CD8-positive, alpha-beta memory T cell (primary cell): Measurements from ENCODE around the gene EHMT1. TPM values are rescaled to one million over a fixed set of nuclear protein-coding genes. Genes with fewer than 3 reads are reported as not detected.
"Not testable (repeated sequence)": the region's sequence is repeated elsewhere in the genome, so short reads cannot be mapped to it uniquely, and the experiment has no call there.

ENCODE experiments used
- CTCF ChIA-PET: fragments of 350-600 bp; sonication (Branson Sonifier 250); formaldehyde crosslinking; loops from one replicate; lab custom pipeline; 2021; ENCODE audit warnings: antibody characterized with exemption; lab: Charles Lee
- POLR2A ChIA-PET: fragments of 350-600 bp; sonication (Branson Sonifier 250); formaldehyde crosslinking; loops from one replicate; lab custom pipeline; 2021; ENCODE audit warnings: antibody characterized with exemption; lab: Charles Lee
- DNase-seq, 5 donors: peaks; one replicate each; pipeline versions ENCODE4 v3.0.0 to v3.0.0-alpha.2; 2020 to 2022; ENCODE audit warnings: mixed read lengths in 1 of 5
- H3K27ac ChIP-seq: one replicate; pipeline ENCODE4 v1.7.0; 2013; ENCODE audit warnings: low read depth, mild to moderate bottlenecking, low read length, moderate library complexity
- H3K27me3 ChIP-seq: 2 replicates; pipeline ENCODE4 v1.7.0; 2013; ENCODE audit warnings: low read length, mild to moderate bottlenecking; ENCODE audit not compliant: insufficient read depth, poor library complexity, severe bottlenecking
- H3K36me3 ChIP-seq: 2 replicates; pipeline ENCODE4 v1.7.0; 2013; ENCODE audit warnings: mild to moderate bottlenecking, low read length, moderate library complexity; ENCODE audit not compliant: insufficient read depth
- H3K4me1 ChIP-seq: 2 replicates; pipeline ENCODE4 v1.7.0; 2013; ENCODE audit warnings: mild to moderate bottlenecking, low read length, moderate library complexity; ENCODE audit not compliant: insufficient read depth
- H3K4me3 ChIP-seq: 2 replicates; pipeline ENCODE4 v1.7.0; 2013; ENCODE audit warnings: mild to moderate bottlenecking, low read length
- H3K9me3 ChIP-seq: 2 replicates; pipeline ENCODE4 v1.7.0; 2013; ENCODE audit warnings: mild to moderate bottlenecking, low read length
- H3K27ac Mint-ChIP-seq, 8 donors: one replicate each; pipeline ENCODE4 v1.8.0; 2020 to 2021; ENCODE audit warnings: mixed read lengths in 8 of 8, mild to moderate bottlenecking in 6 of 8, inconsistent platforms in 3 of 8, moderate library complexity in 3 of 8
- H3K27me3 Mint-ChIP-seq, 2 donors: one replicate each; pipeline ENCODE4 v1.8.0; 2020 to 2021; ENCODE audit warnings: mixed read lengths in 2 of 2, mild to moderate bottlenecking in 1 of 2, moderate library complexity in 1 of 2
- H3K36me3 Mint-ChIP-seq, 3 donors: one replicate each; pipeline ENCODE4 v1.8.0; 2020 to 2021; ENCODE audit warnings: mixed read lengths in 3 of 3, inconsistent platforms in 1 of 3, mild to moderate bottlenecking in 1 of 3
- H3K4me1 Mint-ChIP-seq, 3 donors: one replicate each; pipeline ENCODE4 v1.8.0; 2020 to 2021; ENCODE audit warnings: mixed read lengths in 3 of 3, inconsistent platforms in 1 of 3, mild to moderate bottlenecking in 1 of 3
- H3K4me3 Mint-ChIP-seq, 7 donors: one replicate each; pipeline ENCODE4 v1.8.0; 2020 to 2021; ENCODE audit warnings: mixed read lengths in 7 of 7, mild to moderate bottlenecking in 6 of 7, moderate library complexity in 4 of 7, inconsistent platforms in 2 of 7
- H3K9me3 Mint-ChIP-seq, 5 donors: one replicate each; pipeline ENCODE4 v1.8.0; 2020 to 2022; ENCODE audit warnings: mixed read lengths in 5 of 5, mild to moderate bottlenecking in 3 of 5, moderate library complexity in 2 of 5, inconsistent platforms in 1 of 5
- polyA plus RNA-seq: library from polyadenylated mRNA; unstranded; fragments of 300-500 nt; fragmentation: Illumina TruSeq; gene quantifications from one replicate; pipeline ENCODE4 v1.2.3, GENCODE V29; 2021
- total RNA-seq, 2 experiments: library from RNA; stranded (reverse); gene quantifications; one replicate each; pipeline ENCODE4 v1.2.3, GENCODE V29; 2021

Gene EHMT1
- total and polyA plus RNA-seq, 3 experiments from 2014 or later: 37.0 to 74.6 (median 68.9) TPM

DNA sequence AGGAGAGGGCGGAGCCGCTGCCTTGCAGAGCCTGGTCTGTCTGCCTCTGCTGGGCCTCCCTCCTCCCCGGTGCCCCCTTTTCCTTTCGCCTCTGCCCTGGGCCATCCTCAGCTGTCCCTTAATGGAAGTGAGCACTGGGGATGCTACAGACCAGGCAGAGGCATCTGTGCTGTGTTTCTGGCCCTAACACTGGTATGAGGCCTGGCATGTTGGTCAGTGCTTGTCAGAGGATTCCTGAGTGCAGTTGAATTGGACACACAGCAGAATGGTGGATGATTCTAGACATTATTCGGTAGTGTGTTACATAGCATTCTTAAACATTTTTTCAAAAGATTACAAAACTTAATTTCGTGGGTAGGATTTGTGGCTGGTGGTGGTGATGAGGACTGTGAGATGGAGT, 88.6 kb downstream of the EHMT1 start:
- peak overlapping the region in 2 of 7 donors; percentile 6 to 30 for H3K4me3 Mint-ChIP-seq
- Histone ChIP-seq H3K27me3 (no peaks in the 10 kb centered on the region), H3K4me3 (no peak overlapping the region), H3K36me3 (no peaks in the 10 kb centered on the region), H3K4me1 (peaks cover 23% of the 10 kb centered on the region), H3K9me3 (no peaks in the 10 kb centered on the region), H3K27ac (no peak overlapping the region)
- peaks cover 0 to 2% of the 10 kb centered on the region in 2 donors for H3K27me3 Mint-ChIP-seq
- peak overlapping the region in 3 of 8 donors; percentile 23 to 85 (median 68) for H3K27ac Mint-ChIP-seq
- CTCF ChIA-PET: no interaction called here
- H3K9me3 Mint-ChIP-seq: peaks cover 6 to 21% (median 10%) of the 10 kb centered on the region in 5 donors
- no peak for DNase-seq
- H3K4me1 Mint-ChIP-seq: peaks cover 48 to 69% (median 63%) of the 10 kb centered on the region in 3 donors
- H3K36me3 Mint-ChIP-seq: peaks cover 12 to 31% (median 24%) of the 10 kb centered on the region in 3 donors
- POLR2A ChIA-PET: no interaction called here

DNA sequence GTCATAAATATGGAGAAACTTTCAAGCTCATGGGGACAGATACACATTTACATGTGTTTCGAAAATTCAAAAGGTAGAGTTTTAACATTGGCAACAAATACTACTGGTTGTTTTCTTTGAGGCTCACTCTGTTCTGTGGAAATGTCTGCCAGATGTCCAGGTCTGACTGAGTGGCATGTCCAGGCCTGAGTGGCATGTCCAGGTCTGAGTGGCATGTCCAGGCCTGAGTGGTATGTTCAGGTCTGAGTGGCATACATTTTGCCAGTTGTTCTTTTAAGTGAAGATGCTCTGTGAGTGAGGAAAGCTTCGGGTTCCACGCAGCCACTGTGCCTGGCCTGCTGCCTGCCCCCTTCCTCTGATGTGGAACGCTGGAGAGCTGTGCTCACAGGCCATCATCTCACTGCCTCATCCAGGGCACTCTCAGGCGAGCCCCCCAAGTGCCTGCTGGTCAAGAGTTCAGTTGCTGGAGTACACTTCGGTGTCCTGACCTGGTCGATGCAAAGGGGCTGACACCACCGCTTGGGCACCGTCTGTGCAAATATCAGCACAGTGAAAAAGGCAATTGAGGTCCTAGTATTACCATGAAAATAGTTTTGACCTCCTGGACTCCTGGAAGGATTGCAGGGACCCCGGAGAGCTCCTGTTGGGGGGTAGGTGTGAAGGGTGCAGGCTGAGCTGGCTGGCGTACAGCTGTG, 89.9 kb downstream of the EHMT1 start:
- no peaks in the 10 kb centered on the region for H3K36me3 ChIP-seq
- no peak overlapping the region for H3K27ac Mint-ChIP-seq
- H3K27ac ChIP-seq: no peak overlapping the region
- peaks cover 9 to 29% (median 21%) of the 10 kb centered on the region in 3 donors for H3K36me3 Mint-ChIP-seq
- no peak overlapping the region for H3K4me3 ChIP-seq
- DNase-seq: no peak
- H3K4me1 Mint-ChIP-seq: peaks cover 47 to 74% (median 63%) of the 10 kb centered on the region in 3 donors
- H3K9me3 Mint-ChIP-seq: peaks cover 0 to 12% (median 1%) of the 10 kb centered on the region in 5 donors
- H3K9me3 ChIP-seq: no peaks in the 10 kb centered on the region
- peaks cover 0 to 2% of the 10 kb centered on the region in 2 donors for H3K27me3 Mint-ChIP-seq
- H3K27me3 ChIP-seq: no peaks in the 10 kb centered on the region
- H3K4me3 Mint-ChIP-seq: no peak overlapping the region
- H3K4me1 ChIP-seq: peaks cover 23% of the 10 kb centered on the region
- CTCF ChIA-PET: no interaction called here
- POLR2A ChIA-PET: no interaction called here

DNA sequence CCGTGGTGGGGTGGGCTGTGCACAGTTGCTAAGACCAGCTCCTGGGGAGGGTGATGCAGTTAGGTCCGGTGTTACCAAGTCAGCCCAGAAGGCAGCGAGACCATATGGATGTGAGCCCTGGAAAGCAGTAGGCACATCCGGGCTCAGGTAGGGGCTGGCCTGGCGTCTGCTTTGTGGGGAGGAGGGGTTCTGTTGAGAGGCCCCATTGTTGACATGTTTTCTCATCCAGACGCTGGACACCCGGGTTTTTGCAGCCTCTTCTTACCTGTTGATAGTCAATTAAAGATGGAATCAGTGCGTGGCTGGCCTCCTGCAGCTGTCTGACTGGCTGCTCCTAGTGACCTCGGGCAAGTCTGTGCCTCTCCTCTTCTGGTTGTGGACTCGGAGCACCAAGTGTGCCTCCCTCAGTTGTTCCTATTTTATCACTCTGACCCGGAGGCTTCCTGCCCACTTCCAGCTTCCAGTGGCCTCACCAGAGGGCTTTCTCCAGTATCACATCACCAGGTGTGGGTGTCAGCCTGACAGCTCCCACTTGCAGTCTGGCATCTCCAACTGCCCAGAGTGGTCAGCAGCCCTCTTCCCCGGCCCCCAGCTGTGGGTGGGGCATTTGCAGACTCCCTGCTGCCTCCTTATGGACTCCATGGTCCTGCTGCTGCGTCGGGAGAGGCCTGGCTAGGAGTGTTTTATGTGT, 90.8 kb downstream of the EHMT1 start:
- H3K36me3 Mint-ChIP-seq: peaks cover 13 to 33% (median 25%) of the 10 kb centered on the region in 3 donors
- DNase-seq: no peak
- Histone ChIP-seq H3K36me3 (no peaks in the 10 kb centered on the region), H3K27ac (no peak overlapping the region), H3K4me1 (peaks cover 24% of the 10 kb centered on the region), H3K27me3 (no peaks in the 10 kb centered on the region), H3K4me3 (no peak overlapping the region), H3K9me3 (peaks cover 5% of the 10 kb centered on the region)
- H3K4me1 Mint-ChIP-seq: peaks cover 46 to 71% (median 60%) of the 10 kb centered on the region in 3 donors
- H3K4me3 Mint-ChIP-seq: peak overlapping the region in 1 of 7 donors; percentile 44
- ChIA-PET CTCF (no interaction called here), POLR2A (no interaction called here)
- H3K27ac Mint-ChIP-seq: peak overlapping the region in 1 of 8 donors; percentile 60
- peaks cover 0 to 12% (median 4%) of the 10 kb centered on the region in 5 donors for H3K9me3 Mint-ChIP-seq
- H3K27me3 Mint-ChIP-seq: peaks cover 0 to 2% of the 10 kb centered on the region in 2 donors

DNA sequence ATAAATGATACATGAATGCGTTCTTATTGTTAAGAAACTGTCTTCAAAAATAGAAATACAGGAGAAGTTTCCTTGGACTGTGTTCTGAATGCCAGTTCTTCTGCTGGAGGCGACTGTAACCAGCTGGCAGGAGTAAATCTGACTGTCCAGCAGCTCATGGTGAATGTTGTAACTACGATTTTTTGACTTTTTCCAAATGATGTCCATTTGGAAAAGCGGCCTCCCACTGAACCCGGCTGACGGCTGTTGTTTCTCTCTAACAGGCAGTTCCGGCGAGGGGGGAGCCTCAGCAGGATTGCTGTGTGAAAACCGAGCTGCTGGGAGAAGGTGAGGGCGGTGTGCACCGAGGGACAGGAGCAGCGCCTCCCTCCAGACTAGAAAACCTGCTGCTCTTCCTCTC, 91.9 kb downstream of the EHMT1 start:
- H3K9me3 ChIP-seq: peaks cover 8% of the 10 kb centered on the region
- H3K4me3 ChIP-seq: no peak overlapping the region
- H3K4me1 Mint-ChIP-seq: peaks cover 44 to 69% (median 59%) of the 10 kb centered on the region in 3 donors
- ChIA-PET CTCF (no interaction called here), POLR2A (no interaction called here)
- no peak overlapping the region for H3K4me3 Mint-ChIP-seq
- peak overlapping the region in 1 of 8 donors; percentile 50 for H3K27ac Mint-ChIP-seq
- H3K36me3 Mint-ChIP-seq: peaks cover 19 to 43% (median 37%) of the 10 kb centered on the region in 3 donors
- no peaks in the 10 kb centered on the region for H3K27me3 ChIP-seq
- DNase-seq: no peak
- no peaks in the 10 kb centered on the region for H3K36me3 ChIP-seq
- peaks cover 0 to 2% of the 10 kb centered on the region in 2 donors for H3K27me3 Mint-ChIP-seq
- H3K4me1 ChIP-seq: peaks cover 28% of the 10 kb centered on the region
- no peak overlapping the region for H3K27ac ChIP-seq
- peaks cover 5 to 17% (median 13%) of the 10 kb centered on the region in 5 donors for H3K9me3 Mint-ChIP-seq

DNA sequence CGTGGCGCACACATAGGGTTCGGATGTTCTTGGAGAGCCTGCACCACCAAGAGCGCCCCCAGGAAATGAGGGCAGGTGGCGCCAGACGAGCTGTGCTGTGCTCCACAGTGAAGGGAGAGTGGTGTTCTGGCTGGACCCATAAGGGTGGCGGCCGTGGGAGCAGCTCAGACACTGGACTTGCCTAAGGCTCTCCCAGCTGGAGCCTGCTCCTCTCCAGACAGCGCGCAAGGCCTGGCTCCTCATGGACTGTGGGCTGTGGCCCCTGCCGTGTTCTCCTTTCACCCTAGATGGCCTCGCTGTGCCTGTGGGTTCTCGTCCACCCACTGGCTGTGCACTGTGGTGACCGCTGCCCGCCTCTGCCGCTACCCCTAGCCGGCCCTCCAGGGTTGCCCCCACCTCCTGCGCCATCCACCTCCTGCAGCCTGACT, 92.9 kb downstream of the EHMT1 start:
- Mint-ChIP-seq H3K36me3 (peaks cover 19 to 47% (median 42%) of the 10 kb centered on the region in 3 donors), H3K27ac (peak overlapping the region in 1 of 8 donors; percentile 61), H3K4me1 (peaks cover 44 to 66% (median 59%) of the 10 kb centered on the region in 3 donors), H3K4me3 (peak overlapping the region in 1 of 7 donors; percentile 71), H3K9me3 (peaks cover 5 to 22% (median 18%) of the 10 kb centered on the region in 5 donors), H3K27me3 (peaks cover 0 to 6% of the 10 kb centered on the region in 2 donors)
- POLR2A ChIA-PET: no interaction called here
- Histone ChIP-seq H3K27ac (no peak overlapping the region), H3K9me3 (peaks cover 17% of the 10 kb centered on the region), H3K36me3 (peaks cover 3% of the 10 kb centered on the region), H3K4me3 (no peak overlapping the region), H3K27me3 (no peaks in the 10 kb centered on the region), H3K4me1 (peaks cover 21% of the 10 kb centered on the region)
- DNase-seq: no peak
- CTCF ChIA-PET: no interaction called here

DNA sequence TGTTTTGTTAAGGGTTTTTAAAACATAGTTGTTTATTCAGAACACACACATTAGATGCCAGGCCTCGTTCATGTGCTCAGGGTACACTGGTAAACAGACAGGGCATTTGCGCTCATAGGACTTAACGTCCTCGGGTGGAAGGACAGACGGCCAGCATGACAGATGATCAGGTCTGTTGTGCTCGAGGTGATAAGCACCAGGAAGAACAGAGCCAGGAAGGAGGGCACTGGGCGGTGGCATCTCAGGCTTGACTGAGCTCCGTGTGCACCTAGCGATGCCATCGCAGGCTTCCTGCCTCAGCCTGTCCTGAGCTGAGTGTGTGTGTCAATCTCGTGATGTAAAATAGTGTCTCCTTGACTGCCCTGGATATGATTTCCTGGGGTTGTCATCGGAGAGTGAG, 96.5 kb downstream of the EHMT1 start:
- Histone ChIP-seq H3K4me3 (no peak overlapping the region), H3K9me3 (peaks cover 27% of the 10 kb centered on the region), H3K27ac (no peak overlapping the region), H3K4me1 (peaks cover 12% of the 10 kb centered on the region), H3K36me3 (peaks cover 27% of the 10 kb centered on the region), H3K27me3 (no peaks in the 10 kb centered on the region)
- POLR2A ChIA-PET: no interaction called here
- DNase-seq: no peak
- H3K4me1 Mint-ChIP-seq: peaks cover 32 to 45% (median 39%) of the 10 kb centered on the region in 3 donors
- peaks cover 31 to 73% (median 61%) of the 10 kb centered on the region in 3 donors for H3K36me3 Mint-ChIP-seq
- CTCF ChIA-PET: no interaction called here
- peaks cover 0 to 12% of the 10 kb centered on the region in 2 donors for H3K27me3 Mint-ChIP-seq
- H3K9me3 Mint-ChIP-seq: peaks cover 10 to 37% (median 35%) of the 10 kb centered on the region in 5 donors
- peak overlapping the region in 5 of 8 donors; percentile 42 to 91 (median 80) for H3K27ac Mint-ChIP-seq
- H3K4me3 Mint-ChIP-seq: peak overlapping the region in 4 of 7 donors; percentile 8 to 80 (median 44)

DNA sequence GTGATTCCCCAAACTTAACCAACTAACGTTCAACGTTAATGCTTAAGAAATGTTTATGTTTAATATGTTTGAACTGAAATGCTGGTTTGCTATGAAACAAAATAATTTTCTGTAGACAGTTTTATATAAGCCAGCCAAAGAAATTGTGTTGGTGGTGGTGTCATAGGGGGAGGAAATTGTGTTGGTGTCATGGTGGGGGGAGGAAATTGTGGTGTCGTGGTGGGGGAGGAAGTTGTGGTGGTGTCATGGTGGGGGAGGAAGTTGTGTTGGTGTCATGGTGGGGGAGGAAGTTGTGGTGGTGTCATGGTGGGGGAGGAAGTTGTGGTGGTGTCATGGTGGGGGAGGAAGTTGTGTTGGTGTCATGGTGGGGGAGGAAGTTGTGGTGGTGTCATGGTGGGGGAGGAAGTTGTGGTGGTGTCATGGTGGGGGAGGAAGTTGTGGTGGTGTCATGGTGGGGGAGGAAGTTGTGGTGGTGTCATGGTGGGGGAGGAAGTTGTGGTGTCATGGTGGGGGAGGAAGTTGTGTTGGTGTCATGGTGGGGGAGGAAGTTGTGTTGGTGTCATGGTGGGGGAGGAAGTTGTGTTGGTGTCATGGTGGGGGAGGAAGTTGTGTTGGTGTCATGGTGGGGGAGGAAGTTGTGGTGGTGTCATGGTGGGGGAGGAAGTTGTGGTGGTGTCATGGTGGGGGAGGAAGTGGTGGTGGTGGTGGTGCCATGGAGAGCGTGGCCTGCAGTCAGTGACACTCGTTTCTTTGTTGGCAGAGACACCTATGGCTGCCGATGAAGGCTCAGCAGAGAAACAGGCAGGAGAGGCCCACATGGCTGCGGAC, 97.3 kb downstream of the EHMT1 start:
- H3K27ac ChIP-seq, CTCF ChIA-PET, H3K4me3 ChIP-seq, H3K27me3 ChIP-seq, POLR2A ChIA-PET: not testable (repeated sequence)
- peak in 3 of 5 donors; percentile 20 to 59 (median 50) for DNase-seq
- Mint-ChIP-seq H3K4me1 (peaks cover 32 to 41% (median 37%) of the 10 kb centered on the region in 3 donors), H3K27me3 (peaks cover 0 to 12% of the 10 kb centered on the region in 2 donors), H3K27ac (peak overlapping the region in 7 of 8 donors; percentile 61 to 91 (median 87)), H3K36me3 (peaks cover 30 to 75% (median 61%) of the 10 kb centered on the region in 3 donors), H3K9me3 (peaks cover 10 to 37% (median 35%) of the 10 kb centered on the region in 5 donors), H3K4me3 (peak overlapping the region; percentile 34 to 80 (median 54))
- Histone ChIP-seq H3K9me3 (peaks cover 27% of the 10 kb centered on the region), H3K36me3 (peaks cover 32% of the 10 kb centered on the region), H3K4me1 (peaks cover 12% of the 10 kb centered on the region)
